ENCODE measurements around the gene TACO1. TPM values are rescaled to one million over a fixed set of nuclear protein-coding genes. Genes with fewer than 3 reads are reported as not detected.
A peak's percentile ranks its signal among the peaks of the same experiment; 100 is the strongest.

Gene TACO1
- total and polyA plus RNA-seq, 9 of the 15 experiments (the other 6 are each of a cell fraction or from before 2014, with no cell fraction given), result 10.3 to 41.6 (median 30.9) TPM

DNA sequence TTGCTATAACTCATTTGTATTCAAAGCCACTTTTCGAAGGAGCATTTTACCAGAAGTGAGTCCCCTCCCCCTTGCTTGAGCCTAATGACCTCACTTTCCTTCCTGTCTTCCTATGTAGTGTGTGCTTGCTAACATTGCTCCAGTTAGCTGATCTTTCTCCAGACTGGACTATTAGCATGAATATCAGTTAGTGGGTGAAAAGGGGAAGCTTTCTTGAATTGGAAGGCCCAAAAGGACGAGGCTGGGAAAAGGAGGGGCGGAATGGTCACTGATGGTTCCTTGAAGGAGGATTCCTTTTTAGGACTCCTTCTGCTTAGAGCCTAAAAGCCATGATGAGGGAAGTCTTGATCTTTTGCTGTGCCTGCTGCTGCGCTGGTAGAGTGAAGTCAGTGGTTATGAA, 33.5 kb downstream of the TACO1 start (continued):
- TF ChIP-seq, protein P1, sequence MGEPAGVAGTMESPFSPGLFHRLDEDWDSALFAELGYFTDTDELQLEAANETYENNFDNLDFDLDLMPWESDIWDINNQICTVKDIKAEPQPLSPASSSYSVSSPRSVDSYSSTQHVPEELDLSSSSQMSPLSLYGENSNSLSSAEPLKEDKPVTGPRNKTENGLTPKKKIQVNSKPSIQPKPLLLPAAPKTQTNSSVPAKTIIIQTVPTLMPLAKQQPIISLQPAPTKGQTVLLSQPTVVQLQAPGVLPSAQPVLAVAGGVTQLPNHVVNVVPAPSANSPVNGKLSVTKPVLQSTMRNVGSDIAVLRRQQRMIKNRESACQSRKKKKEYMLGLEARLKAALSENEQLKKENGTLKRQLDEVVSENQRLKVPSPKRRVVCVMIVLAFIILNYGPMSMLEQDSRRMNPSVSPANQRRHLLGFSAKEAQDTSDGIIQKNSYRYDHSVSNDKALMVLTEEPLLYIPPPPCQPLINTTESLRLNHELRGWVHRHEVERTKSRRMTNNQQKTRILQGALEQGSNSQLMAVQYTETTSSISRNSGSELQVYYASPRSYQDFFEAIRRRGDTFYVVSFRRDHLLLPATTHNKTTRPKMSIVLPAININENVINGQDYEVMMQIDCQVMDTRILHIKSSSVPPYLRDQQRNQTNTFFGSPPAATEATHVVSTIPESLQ (CRISPR knock-in tag; IDR thresholded peaks at IDR 0.05), result no peak
- TF ChIP-seq MTF1 (CRISPR knock-in tag; IDR thresholded peaks at IDR 0.05; ENCODE audit: borderline replicate concordance), result no peak
- TF ChIP-seq POLR3G (IDR thresholded peaks at IDR 0.05; ENCODE audit: extremely low read depth, insufficient read length, insufficient replicate concordance), result no peak
- TF ChIP-seq, protein P2, sequence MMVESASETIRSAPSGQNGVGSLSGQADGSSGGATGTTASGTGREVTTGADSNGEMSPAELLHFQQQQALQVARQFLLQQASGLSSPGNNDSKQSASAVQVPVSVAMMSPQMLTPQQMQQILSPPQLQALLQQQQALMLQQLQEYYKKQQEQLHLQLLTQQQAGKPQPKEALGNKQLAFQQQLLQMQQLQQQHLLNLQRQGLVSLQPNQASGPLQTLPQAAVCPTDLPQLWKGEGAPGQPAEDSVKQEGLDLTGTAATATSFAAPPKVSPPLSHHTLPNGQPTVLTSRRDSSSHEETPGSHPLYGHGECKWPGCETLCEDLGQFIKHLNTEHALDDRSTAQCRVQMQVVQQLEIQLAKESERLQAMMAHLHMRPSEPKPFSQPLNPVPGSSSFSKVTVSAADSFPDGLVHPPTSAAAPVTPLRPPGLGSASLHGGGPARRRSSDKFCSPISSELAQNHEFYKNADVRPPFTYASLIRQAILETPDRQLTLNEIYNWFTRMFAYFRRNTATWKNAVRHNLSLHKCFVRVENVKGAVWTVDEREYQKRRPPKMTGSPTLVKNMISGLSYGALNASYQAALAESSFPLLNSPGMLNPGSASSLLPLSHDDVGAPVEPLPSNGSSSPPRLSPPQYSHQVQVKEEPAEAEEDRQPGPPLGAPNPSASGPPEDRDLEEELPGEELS (CRISPR knock-in tag; IDR thresholded peaks at IDR 0.05; ENCODE audit: borderline replicate concordance), result 0 out of 2 replicates have a peak, but pooled peaks have one; percentile 42
- TF ChIP-seq, protein P3, sequence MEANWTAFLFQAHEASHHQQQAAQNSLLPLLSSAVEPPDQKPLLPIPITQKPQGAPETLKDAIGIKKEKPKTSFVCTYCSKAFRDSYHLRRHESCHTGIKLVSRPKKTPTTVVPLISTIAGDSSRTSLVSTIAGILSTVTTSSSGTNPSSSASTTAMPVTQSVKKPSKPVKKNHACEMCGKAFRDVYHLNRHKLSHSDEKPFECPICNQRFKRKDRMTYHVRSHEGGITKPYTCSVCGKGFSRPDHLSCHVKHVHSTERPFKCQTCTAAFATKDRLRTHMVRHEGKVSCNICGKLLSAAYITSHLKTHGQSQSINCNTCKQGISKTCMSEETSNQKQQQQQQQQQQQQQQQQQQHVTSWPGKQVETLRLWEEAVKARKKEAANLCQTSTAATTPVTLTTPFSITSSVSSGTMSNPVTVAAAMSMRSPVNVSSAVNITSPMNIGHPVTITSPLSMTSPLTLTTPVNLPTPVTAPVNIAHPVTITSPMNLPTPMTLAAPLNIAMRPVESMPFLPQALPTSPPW (CRISPR knock-in tag; IDR thresholded peaks at IDR 0.05), result no peak; the same call in 1 of the 2 replicates
- no peak for TF ChIP-seq MTA2 (IDR thresholded peaks at IDR 0.05; ENCODE audit: low read depth)
- TF ChIP-seq, protein P4, sequence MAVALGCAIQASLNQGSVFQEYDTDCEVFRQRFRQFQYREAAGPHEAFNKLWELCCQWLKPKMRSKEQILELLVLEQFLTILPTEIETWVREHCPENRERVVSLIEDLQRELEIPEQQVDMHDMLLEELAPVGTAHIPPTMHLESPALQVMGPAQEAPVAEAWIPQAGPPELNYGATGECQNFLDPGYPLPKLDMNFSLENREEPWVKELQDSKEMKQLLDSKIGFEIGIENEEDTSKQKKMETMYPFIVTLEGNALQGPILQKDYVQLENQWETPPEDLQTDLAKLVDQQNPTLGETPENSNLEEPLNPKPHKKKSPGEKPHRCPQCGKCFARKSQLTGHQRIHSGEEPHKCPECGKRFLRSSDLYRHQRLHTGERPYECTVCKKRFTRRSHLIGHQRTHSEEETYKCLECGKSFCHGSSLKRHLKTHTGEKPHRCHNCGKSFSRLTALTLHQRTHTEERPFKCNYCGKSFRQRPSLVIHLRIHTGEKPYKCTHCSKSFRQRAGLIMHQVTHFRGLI (CRISPR knock-in tag; IDR thresholded peaks at IDR 0.05), result no peak
- no peak for TF ChIP-seq ZNF253 (CRISPR knock-in tag; conservative IDR thresholded peaks at IDR 0.05)
- TF ChIP-seq, protein P5, sequence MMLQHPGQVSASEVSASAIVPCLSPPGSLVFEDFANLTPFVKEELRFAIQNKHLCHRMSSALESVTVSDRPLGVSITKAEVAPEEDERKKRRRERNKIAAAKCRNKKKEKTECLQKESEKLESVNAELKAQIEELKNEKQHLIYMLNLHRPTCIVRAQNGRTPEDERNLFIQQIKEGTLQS (IDR thresholded peaks at IDR 0.05), result peak; percentile 66
- TF ChIP-seq, protein P5 (CRISPR knock-in tag; conservative IDR thresholded peaks at IDR 0.05), result no peak
- TF ChIP-seq, protein P6, sequence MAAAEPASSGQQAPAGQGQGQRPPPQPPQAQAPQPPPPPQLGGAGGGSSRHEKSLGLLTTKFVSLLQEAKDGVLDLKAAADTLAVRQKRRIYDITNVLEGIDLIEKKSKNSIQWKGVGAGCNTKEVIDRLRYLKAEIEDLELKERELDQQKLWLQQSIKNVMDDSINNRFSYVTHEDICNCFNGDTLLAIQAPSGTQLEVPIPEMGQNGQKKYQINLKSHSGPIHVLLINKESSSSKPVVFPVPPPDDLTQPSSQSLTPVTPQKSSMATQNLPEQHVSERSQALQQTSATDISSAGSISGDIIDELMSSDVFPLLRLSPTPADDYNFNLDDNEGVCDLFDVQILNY (CRISPR knock-in tag; IDR thresholded peaks at IDR 0.05), result no peak
- no peak for TF ChIP-seq BRCA1 (IDR thresholded peaks at IDR 0.05)
- no peak for TF ChIP-seq BRCA1 (CRISPR knock-in tag; IDR thresholded peaks at IDR 0.05)
- no peak for TF ChIP-seq SPI1 (IDR thresholded peaks at IDR 0.05; ENCODE audit: borderline replicate concordance, low read depth, low read length)
- TF ChIP-seq, protein P7, sequence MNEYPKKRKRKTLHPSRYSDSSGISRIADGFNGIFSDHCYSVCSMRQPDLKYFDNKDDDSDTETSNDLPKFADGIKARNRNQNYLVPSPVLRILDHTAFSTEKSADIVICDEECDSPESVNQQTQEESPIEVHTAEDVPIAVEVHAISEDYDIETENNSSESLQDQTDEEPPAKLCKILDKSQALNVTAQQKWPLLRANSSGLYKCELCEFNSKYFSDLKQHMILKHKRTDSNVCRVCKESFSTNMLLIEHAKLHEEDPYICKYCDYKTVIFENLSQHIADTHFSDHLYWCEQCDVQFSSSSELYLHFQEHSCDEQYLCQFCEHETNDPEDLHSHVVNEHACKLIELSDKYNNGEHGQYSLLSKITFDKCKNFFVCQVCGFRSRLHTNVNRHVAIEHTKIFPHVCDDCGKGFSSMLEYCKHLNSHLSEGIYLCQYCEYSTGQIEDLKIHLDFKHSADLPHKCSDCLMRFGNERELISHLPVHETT (CRISPR knock-in tag; conservative IDR thresholded peaks at IDR 0.05 in 1 of 2, IDR thresholded peaks at IDR 0.05 in 1 of 2), result peak in 1 of 2 experiments; percentile 45; a peak in 1 of 4 replicates
- TF ChIP-seq ZNF146 (CRISPR knock-in tag; IDR thresholded peaks at IDR 0.05; ENCODE audit: unreplicated experiment), result no peak

All from K562 (cell line).